Sigmoid colon (tissue), 7 donors: ENCODE results near the gene OR6K2. TPM values are rescaled to one million over a fixed set of nuclear protein-coding genes. Genes with fewer than 3 reads are reported as not detected.

Source experiments
- DNase-seq: peaks from one replicate; pipeline ENCODE4 v3.0.0-alpha.2; 2019
- H3K27ac ChIP-seq, 4 donors: fragments of 200-600 bp; sonication (generic); one replicate each; pipeline ENCODE4 v1.5.1; 2016 to 2019; ENCODE audit warnings: mild to moderate bottlenecking in 1 of 4
- H3K27me3 ChIP-seq, 3 donors: fragments of 200-600 bp; sonication (generic); one replicate each; pipeline ENCODE4 v1.5.1; 2019; ENCODE audit warnings: mild to moderate bottlenecking in 1 of 3
- H3K36me3 ChIP-seq, 4 donors: fragments of 200-600 bp; sonication (generic); one replicate each; pipeline ENCODE4 v1.5.1; 2016 to 2019
- H3K4me1 ChIP-seq, 4 donors: fragments of 200-600 bp; sonication (generic); one replicate each; pipeline ENCODE4 v1.5.1; 2017 to 2019
- H3K4me3 ChIP-seq, 4 donors: fragments of 200-600 bp; sonication (generic); one replicate each; pipeline ENCODE4 v1.5.1; 2017 to 2019; ENCODE audit warnings: mild to moderate bottlenecking in 2 of 4, moderate library complexity in 1 of 4
- H3K9me3 ChIP-seq, 4 donors: fragments of 200-600 bp in 3 of 4; sonication (generic) in 3 of 4; one replicate each; pipeline versions ENCODE4 v1.5.1 to v1.6.1; 2013 to 2019
- CTCF ChIP-seq, 4 experiments: fragments of 450-650 bp in 3 of 4; fragments of 200-600 bp in 1 of 4; IDR thresholded peaks; one replicate each; pipeline ENCODE4 v1.5.1; 2016 to 2019; ENCODE audit warnings: antibody characterized with exemption in 4 of 4, mild to moderate bottlenecking in 3 of 4, moderate library complexity in 2 of 4
- EP300 ChIP-seq, 4 donors: sonication (generic); formaldehyde crosslinking; IDR thresholded peaks; one replicate each; pipeline ENCODE4 v1.6.1; 2017; ENCODE audit warnings: antibody characterized with exemption in 4 of 4
- POLR2A ChIP-seq, 2 donors: fragments of 450-650 bp; IDR thresholded peaks; one replicate each; pipeline ENCODE4 v1.6.1; 2016; ENCODE audit warnings: antibody characterized with exemption in 2 of 2, mild to moderate bottlenecking in 2 of 2, moderate library complexity in 2 of 2
- POLR2AphosphoS5 ChIP-seq, 4 donors: sonication (generic); formaldehyde crosslinking; IDR thresholded peaks; one replicate each; pipeline ENCODE4 v1.6.1; 2017; ENCODE audit warnings: antibody characterized with exemption in 4 of 4
- WGBS, 2 donors: extraction: QIAGEN DNeasy Blood & Tissue Kit; methylation state at CpG; one replicate each; pipeline ENCODE4 v1.1.7; 2013; 5-methylcytosine and 5-hydroxymethylcytosine counted together
- intact Hi-C: fragments of 100-400 bp; cut with DNase I; formaldehyde crosslinking; loops from one replicate; pipeline ENCODE4 v1.15.1; 2023
- polyA plus RNA-seq, 3 donors: library from polyadenylated mRNA; stranded (reverse); fragments of 200-250 nt; gene quantifications; one replicate each; pipeline ENCODE4 v1.2.3, GENCODE V29; 2013
- total RNA-seq, 4 donors: library from RNA; depleted of rRNA; stranded (reverse); fragments of >200 nt; gene quantifications; one replicate each; pipeline ENCODE4 v1.1.0, GENCODE V29; 2016
- donor health status: healthy with polysubstance abuse.
- donor health status: Bipolar disorder and iron deficiency.
- donor health status: healthy.

Gene OR6K2
- total and polyA plus RNA-seq, 7 donors = not detected

DNA sequence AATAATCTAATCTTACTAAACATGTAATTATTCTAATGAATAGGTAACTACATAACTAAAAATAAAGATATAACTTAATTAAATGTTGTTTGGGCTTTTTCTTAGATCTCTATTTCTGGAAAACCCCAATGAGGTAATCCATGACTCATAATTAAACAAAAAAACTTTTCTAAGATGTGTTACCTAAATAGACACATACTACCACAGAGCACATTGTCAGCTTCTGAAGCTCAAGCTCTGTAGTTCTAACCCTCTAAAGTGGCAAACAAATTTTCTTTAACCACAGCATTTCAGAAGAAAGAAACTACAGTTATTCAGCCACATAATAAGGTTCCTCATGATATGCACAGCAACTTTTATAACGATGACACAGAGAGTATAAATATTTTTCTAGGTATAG lies 15.9 kb upstream of the OR6K2 start:
- Histone ChIP-seq H3K4me1 (no peaks in the 10 kb centered on the region), H3K9me3 (no peaks in the 10 kb centered on the region), H3K27ac (no peak overlapping the region), H3K36me3 (no peaks in the 10 kb centered on the region), H3K4me3 (no peak overlapping the region), H3K27me3 (no peaks in the 10 kb centered on the region)
- WGBS, 2 donors = 72 to 76% methylated on average over 1 of the region's 1 CpG
- no peak for DNase-seq
- TF ChIP-seq CTCF (IDR thresholded peaks at IDR 0.05) (no peak), POLR2A (IDR thresholded peaks at IDR 0.05) (no peak), POLR2AphosphoS5 (IDR thresholded peaks at IDR 0.05) (no peak), EP300 (IDR thresholded peaks at IDR 0.05) (no peak)
- intact Hi-C loops = no loop called here

- no peak overlapping the region for H3K4me3 ChIP-seq
- TF ChIP-seq CTCF (IDR thresholded peaks at IDR 0.05) = no peak
- no peak for TF ChIP-seq POLR2AphosphoS5 (IDR thresholded peaks at IDR 0.05)
- TF ChIP-seq POLR2A (IDR thresholded peaks at IDR 0.05) = no peak
- TF ChIP-seq EP300 (IDR thresholded peaks at IDR 0.05) = no peak
- no peaks in the 10 kb centered on the region for H3K9me3 ChIP-seq
- no peaks in the 10 kb centered on the region for H3K27me3 ChIP-seq
- DNase-seq = no peak
- no peaks in the 10 kb centered on the region for H3K36me3 ChIP-seq
- 15 to 61% methylated on average over 1 of the region's 1 CpG for WGBS, 2 donors
- intact Hi-C loops = no loop called here
- H3K27ac ChIP-seq = no peak overlapping the region
- H3K4me1 ChIP-seq = no peaks in the 10 kb centered on the region
These were observed 14.3 kb upstream of the OR6K2 start for GRCh38 chr1:158714754-158715153.

GRCh38 chr1:158711098-158711497 lies 10.6 kb upstream of the OR6K2 start:
- H3K36me3 ChIP-seq = no peaks in the 10 kb centered on the region
- no peaks in the 10 kb centered on the region for H3K4me1 ChIP-seq
- TF ChIP-seq EP300 (IDR thresholded peaks at IDR 0.05) = no peak
- no peak overlapping the region for H3K4me3 ChIP-seq
- no peak for DNase-seq
- no peak overlapping the region for H3K27ac ChIP-seq
- intact Hi-C loops = no loop called here
- no peaks in the 10 kb centered on the region for H3K9me3 ChIP-seq
- 50 to 78% methylated on average over 4 of the region's 4 CpGs for WGBS, 2 donors
- no peaks in the 10 kb centered on the region for H3K27me3 ChIP-seq

DNA sequence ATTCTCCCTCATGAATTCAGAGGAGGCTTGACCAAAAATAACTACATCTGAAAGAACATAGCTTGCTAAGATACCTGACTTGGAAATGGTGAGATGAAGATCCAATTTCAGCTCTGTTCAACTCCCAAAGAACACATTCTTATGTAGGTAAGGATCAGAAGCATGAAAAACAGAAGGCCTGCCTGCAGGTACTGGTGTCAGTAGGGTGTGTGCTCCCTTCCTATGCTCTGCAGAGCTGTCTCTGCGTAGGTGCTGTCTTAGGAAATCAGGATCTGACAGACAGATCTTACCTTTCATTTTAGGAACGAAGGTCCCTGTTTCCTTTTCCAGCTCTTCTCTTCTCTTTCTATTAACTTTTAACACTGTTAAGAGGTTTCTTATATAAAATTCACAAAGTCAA lies 5.6 kb upstream of the OR6K2 start:
- intact Hi-C loops = no loop called here
- Histone ChIP-seq H3K27me3 (no peaks in the 10 kb centered on the region), H3K27ac (no peak overlapping the region), H3K9me3 (no peaks in the 10 kb centered on the region), H3K4me1 (no peaks in the 10 kb centered on the region), H3K36me3 (no peaks in the 10 kb centered on the region), H3K4me3 (no peak overlapping the region)
- no peak for TF ChIP-seq EP300 (IDR thresholded peaks at IDR 0.05)
- 56 to 76% methylated on average over 2 of the region's 2 CpGs for WGBS, 2 donors
- no peak for DNase-seq

DNA sequence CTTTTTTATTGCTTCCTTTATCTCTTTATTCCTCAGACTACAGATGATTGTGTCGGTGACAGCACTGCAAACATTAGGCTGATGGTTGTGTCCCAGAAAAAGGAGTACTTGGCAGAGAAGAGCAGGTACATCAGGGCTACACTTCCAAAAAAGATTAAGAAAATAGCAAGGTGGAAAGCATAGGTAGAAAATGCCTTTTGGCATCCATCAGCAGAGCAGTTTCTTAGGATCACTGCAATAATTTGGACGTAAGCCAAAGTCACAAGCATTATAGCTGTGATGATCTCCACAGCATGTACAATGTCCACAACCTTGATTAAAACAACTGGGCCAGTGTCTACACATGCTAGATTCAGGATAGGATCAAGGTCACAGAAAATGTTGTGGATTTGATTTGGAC lies 5.9 kb downstream of the OR6K2 start:
- Histone ChIP-seq H3K9me3 (no peaks in the 10 kb centered on the region), H3K27ac (no peak overlapping the region), H3K36me3 (no peaks in the 10 kb centered on the region), H3K27me3 (no peaks in the 10 kb centered on the region), H3K4me3 (no peak overlapping the region), H3K4me1 (no peaks in the 10 kb centered on the region)
- 59 to 81% methylated on average over 2 of the region's 2 CpGs for WGBS, 2 donors
- no peak for DNase-seq
- intact Hi-C loops = no loop called here
- TF ChIP-seq POLR2AphosphoS5 (IDR thresholded peaks at IDR 0.05) (no peak), CTCF (IDR thresholded peaks at IDR 0.05) (no peak), EP300 (IDR thresholded peaks at IDR 0.05) (no peak), POLR2A (IDR thresholded peaks at IDR 0.05) (no peak)

DNA sequence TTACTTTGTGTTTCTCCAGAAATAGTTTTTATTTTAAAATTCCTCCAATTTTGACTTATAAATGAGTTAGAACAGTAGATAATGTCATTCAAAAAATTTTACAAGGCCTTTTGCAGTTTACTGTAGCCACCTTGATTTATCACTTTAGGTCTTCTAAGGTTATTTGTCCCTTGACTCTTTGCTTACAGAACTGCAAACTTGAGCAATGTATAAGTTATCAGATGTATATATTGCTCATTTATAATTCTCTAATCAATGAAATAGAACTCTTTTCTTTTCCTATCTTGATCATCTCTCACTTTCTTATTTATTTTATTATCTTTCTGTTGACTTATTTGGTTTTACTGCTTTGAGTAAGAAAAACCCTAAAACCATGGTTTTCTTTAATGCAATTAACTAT lies 8.1 kb downstream of the OR6K2 start:
- no peak overlapping the region for H3K4me3 ChIP-seq
- TF ChIP-seq POLR2A (IDR thresholded peaks at IDR 0.05) (no peak), CTCF (IDR thresholded peaks at IDR 0.05) (no peak), EP300 (IDR thresholded peaks at IDR 0.05) (no peak), POLR2AphosphoS5 (IDR thresholded peaks at IDR 0.05) (no peak)
- intact Hi-C loops = no loop called here
- DNase-seq = no peak
- H3K27me3 ChIP-seq = no peaks in the 10 kb centered on the region
- no peaks in the 10 kb centered on the region for H3K36me3 ChIP-seq
- no peaks in the 10 kb centered on the region for H3K4me1 ChIP-seq
- H3K27ac ChIP-seq = no peak overlapping the region
- no peaks in the 10 kb centered on the region for H3K9me3 ChIP-seq
